Pancreas (tissue), 10 donors: ENCODE data around the gene HCST. TPM values are rescaled to one million over a fixed set of nuclear protein-coding genes. Genes with fewer than 3 reads are reported as not detected.

Source experiments
- ATAC-seq, 4 donors: fragments of 200-7000 bp; cut with Tn5 transposase; one replicate each; pipeline versions ENCODE4 v1.8.0 to v1.9.1; 2020; ENCODE audit warnings: mild to moderate bottlenecking in 4 of 4, moderate library complexity in 4 of 4
- DNase-seq, 6 donors: peaks; one replicate each; pipeline ENCODE4 v3.0.0-alpha.2; 2020
- FAIRE-seq: peaks from 2 replicates; lab custom pipeline; 2012; peaks lifted over from hg19 to GRCh38; lab: Jason Lieb, UNC
- H3K27ac ChIP-seq, 4 donors: fragments of 200-600 bp; sonication (generic); 1 replicate in 3 of 4; 2 replicates in 1 of 4; pipeline versions ENCODE4 v1.5.0 to v1.8.0; 2020
- H3K27me3 ChIP-seq, 4 donors: fragments of 200-600 bp; one replicate each; pipeline ENCODE4 v1.8.0; 2021
- H3K36me3 ChIP-seq, 3 donors: fragments of 200-600 bp; sonication (generic) in 1 of 3; one replicate each; pipeline versions ENCODE4 v1.5.0 to v1.8.0; 2020 to 2021
- H3K4me1 ChIP-seq, 3 donors: fragments of 200-600 bp; one replicate each; pipeline ENCODE4 v1.8.0; 2021
- H3K4me3 ChIP-seq, 4 donors: fragments of 200-600 bp; sonication (generic) in 2 of 4; one replicate each; pipeline versions ENCODE4 v1.5.0 to v1.8.0; 2020 to 2021
- H3K9me3 ChIP-seq, 4 donors: fragments of 200-600 bp; one replicate each; pipeline ENCODE4 v1.8.0; 2021
- WGBS, 2 donors: extraction: QIAGEN DNeasy Blood & Tissue Kit; methylation state at CpG; one replicate each; pipeline ENCODE4 v1.1.7; 2013; 5-methylcytosine and 5-hydroxymethylcytosine counted together
- intact Hi-C, 3 donors: fragments of 100-400 bp; cut with DNase I; formaldehyde crosslinking; loops; one replicate each; pipeline versions ENCODE4 v1.11.1 to v1.14.2; 2022
- polyA plus RNA-seq, 2 donors: library from polyadenylated mRNA; stranded (reverse); fragments of 200-250 nt; gene quantifications; one replicate each; pipeline ENCODE4 v1.2.3, GENCODE V29; 2013
- total RNA-seq, 6 donors: library from RNA; stranded (reverse); fragmentation: NEBNext Ultra II Directional in 4 of 6; extraction: Animal tissue kit (Norgen Biotek cat#: 25700) in 4 of 6; gene quantifications; one replicate each; pipeline versions ENCODE4 v1.2.1 to v1.2.4, GENCODE V29; 2021 to 2023
- TF ChIP-seq, protein P1 (sequence below), 4 donors: fragments of 200-600 bp; sonication (generic) in 3 of 4; IDR thresholded peaks; one replicate each; pipeline versions ENCODE4 v1.5.0 to v1.8.0; 2021; ENCODE audit warnings: antibody characterized with exemption in 4 of 4
- donor health status: healthy with polysubstance abuse.
- donor health status: DM: no; HTN: no; CAD: no; lungs with moderate emphysema.
- donor health status: DM: no; HTN: no; CAD: no.
- donor health status: control.
- donor health status: control.
- donor health status: Bipolar disorder and iron deficiency.
- donor health status: DM: yes; HTN: yes; CAD: no.
- donor health status: DM: no; HTN: no; CAD: no.
- donor health status: DM: no; HTN: no; CAD: no.
- donor health status: DM: yes; HTN: yes; CAD: no.

Gene HCST
- total and polyA plus RNA-seq, 8 donors, result 0.46 to 10.2 (median 2.2) TPM

- no peaks in the 10 kb centered on the region for H3K27me3 ChIP-seq
- 30 to 38% methylated on average over 2 of the region's 2 CpGs for WGBS, 2 donors
- intact Hi-C loops, result loop anchor here in 2 of 3 donors (5.0 to 10.0 kb wide), 2 partner anchors 48 to 51 kb away; partner anchors contain the start of gene LRFN3 (in 1 of the 2)
- H3K9me3 ChIP-seq, result no peaks in the 10 kb centered on the region
- TF ChIP-seq, protein P1, sequence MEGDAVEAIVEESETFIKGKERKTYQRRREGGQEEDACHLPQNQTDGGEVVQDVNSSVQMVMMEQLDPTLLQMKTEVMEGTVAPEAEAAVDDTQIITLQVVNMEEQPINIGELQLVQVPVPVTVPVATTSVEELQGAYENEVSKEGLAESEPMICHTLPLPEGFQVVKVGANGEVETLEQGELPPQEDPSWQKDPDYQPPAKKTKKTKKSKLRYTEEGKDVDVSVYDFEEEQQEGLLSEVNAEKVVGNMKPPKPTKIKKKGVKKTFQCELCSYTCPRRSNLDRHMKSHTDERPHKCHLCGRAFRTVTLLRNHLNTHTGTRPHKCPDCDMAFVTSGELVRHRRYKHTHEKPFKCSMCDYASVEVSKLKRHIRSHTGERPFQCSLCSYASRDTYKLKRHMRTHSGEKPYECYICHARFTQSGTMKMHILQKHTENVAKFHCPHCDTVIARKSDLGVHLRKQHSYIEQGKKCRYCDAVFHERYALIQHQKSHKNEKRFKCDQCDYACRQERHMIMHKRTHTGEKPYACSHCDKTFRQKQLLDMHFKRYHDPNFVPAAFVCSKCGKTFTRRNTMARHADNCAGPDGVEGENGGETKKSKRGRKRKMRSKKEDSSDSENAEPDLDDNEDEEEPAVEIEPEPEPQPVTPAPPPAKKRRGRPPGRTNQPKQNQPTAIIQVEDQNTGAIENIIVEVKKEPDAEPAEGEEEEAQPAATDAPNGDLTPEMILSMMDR (IDR thresholded peaks at IDR 0.05), result no peak
- no peak for ATAC-seq
- no peak for FAIRE-seq
- peaks cover 0 to 5% (median 5%) of the 10 kb centered on the region in 3 donors for H3K4me1 ChIP-seq
- no peak overlapping the region for H3K27ac ChIP-seq
- peaks cover 0 to 11% (median 10%) of the 10 kb centered on the region in 3 donors for H3K36me3 ChIP-seq
- no peak for DNase-seq
- H3K4me3 ChIP-seq, result no peak overlapping the region
Observed at GRCh38 chr19:35883882-35884281, 18.4 kb upstream of the HCST start.

DNA sequence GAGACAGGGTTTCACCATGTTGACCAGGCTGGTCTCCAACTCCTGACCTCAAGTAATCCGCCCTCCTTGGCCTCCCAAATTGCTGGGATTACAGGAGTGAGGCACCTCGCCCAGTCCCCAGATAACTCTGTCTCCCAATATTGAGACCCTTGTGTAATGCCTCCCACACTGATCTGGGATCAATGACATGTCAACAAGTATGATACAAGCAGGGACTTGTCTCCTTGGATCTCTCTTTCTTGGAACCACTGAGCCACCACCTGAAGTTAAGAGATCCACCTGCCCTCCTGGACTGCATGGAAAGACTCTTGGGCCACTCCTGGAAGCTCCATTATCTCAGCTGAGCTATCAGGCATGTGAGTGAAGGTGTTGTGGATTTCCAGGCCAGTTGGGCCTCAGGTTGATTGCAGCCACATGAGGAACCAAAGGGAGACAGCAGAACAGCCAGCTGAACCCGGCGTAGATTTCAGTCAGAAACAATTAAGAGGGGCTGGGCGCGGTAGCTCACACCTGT lies 17.0 kb upstream of the HCST start:
- FAIRE-seq (no peak), ATAC-seq (no peak), DNase-seq (no peak)
- Histone ChIP-seq H3K9me3 (no peaks in the 10 kb centered on the region), H3K4me1 (no peaks in the 10 kb centered on the region), H3K27ac (no peak overlapping the region), H3K27me3 (no peaks in the 10 kb centered on the region), H3K36me3 (peaks cover 0 to 19% (median 10%) of the 10 kb centered on the region in 3 donors), H3K4me3 (no peak overlapping the region)
- TF ChIP-seq, protein P1 (IDR thresholded peaks at IDR 0.05), result no peak
- 88 to 95% methylated on average over 6 of the region's 6 CpGs for WGBS, 2 donors
- intact Hi-C loops, result loop anchor here in 1 of 3 donors (10.0 kb wide), 1 partner anchor 50 kb away; the partner anchor contains the start of gene LRFN3

GRCh38 chr19:35885904-35886303 lies 16.4 kb upstream of the HCST start:
- 95 to 96% methylated on average over 7 of the region's 8 CpGs for WGBS, 2 donors
- H3K27me3 ChIP-seq, result no peaks in the 10 kb centered on the region
- no peak overlapping the region for H3K27ac ChIP-seq
- H3K4me3 ChIP-seq, result no peak overlapping the region
- peaks cover 0 to 19% (median 10%) of the 10 kb centered on the region in 3 donors for H3K36me3 ChIP-seq
- no peak for ATAC-seq
- TF ChIP-seq, protein P1 (IDR thresholded peaks at IDR 0.05), result no peak
- intact Hi-C loops, result loop anchor here in 1 of 3 donors (10.0 kb wide), 1 partner anchor 49 kb away; the partner anchor contains the start of gene LRFN3
- no peak for FAIRE-seq
- DNase-seq, result no peak
- H3K9me3 ChIP-seq, result no peaks in the 10 kb centered on the region
- H3K4me1 ChIP-seq, result no peaks in the 10 kb centered on the region

- Histone ChIP-seq H3K27ac (no peak overlapping the region), H3K27me3 (no peaks in the 10 kb centered on the region), H3K4me1 (no peaks in the 10 kb centered on the region), H3K36me3 (peaks cover 0 to 19% (median 10%) of the 10 kb centered on the region in 3 donors), H3K4me3 (no peak overlapping the region), H3K9me3 (no peaks in the 10 kb centered on the region)
- intact Hi-C loops, result loop anchor here in 1 of 3 donors (10.0 kb wide), 1 partner anchor 48 kb away; the partner anchor contains the start of gene LRFN3
- FAIRE-seq (no peak), DNase-seq (no peak), ATAC-seq (no peak)
- 94 to 97% methylated on average over 5 of the region's 5 CpGs for WGBS, 2 donors
- TF ChIP-seq, protein P1 (IDR thresholded peaks at IDR 0.05), result no peak
Observed at GRCh38 chr19:35887197-35887596, 15.1 kb upstream of the HCST start.

DNA sequence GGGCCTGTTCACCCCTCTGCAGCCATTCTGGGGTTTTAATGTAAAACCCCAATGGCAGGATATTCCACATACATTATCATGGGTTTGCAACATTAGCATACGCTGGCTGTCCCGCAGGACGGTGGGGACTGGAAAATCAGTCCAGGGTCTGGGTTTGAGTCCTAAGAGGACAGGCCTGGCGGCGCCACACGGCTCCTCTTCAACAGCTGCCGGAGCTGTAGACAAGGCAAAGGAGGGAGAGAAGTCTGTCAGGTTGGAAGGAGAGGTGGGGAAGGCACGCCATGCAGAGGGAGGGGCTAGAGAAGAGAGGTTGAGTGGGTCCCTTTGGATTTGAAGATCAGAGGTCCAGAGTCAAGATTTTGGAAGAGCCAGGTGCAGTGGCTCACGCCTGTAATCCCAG lies 13.9 kb upstream of the HCST start:
- intact Hi-C loops, result loop anchor here in 1 of 3 donors (10.0 kb wide), 1 partner anchor 46 kb away; the partner anchor contains the start of gene LRFN3
- Histone ChIP-seq H3K27me3 (no peaks in the 10 kb centered on the region), H3K4me1 (no peaks in the 10 kb centered on the region), H3K4me3 (no peak overlapping the region), H3K36me3 (peaks cover 0 to 19% (median 10%) of the 10 kb centered on the region in 3 donors), H3K27ac (no peak overlapping the region), H3K9me3 (no peaks in the 10 kb centered on the region)
- FAIRE-seq (no peak), DNase-seq (no peak), ATAC-seq (no peak)
- TF ChIP-seq, protein P1 (IDR thresholded peaks at IDR 0.05), result no peak
- WGBS, 2 donors, result 96% methylated on average over 9 of the region's 9 CpGs
